DOHH2 (cell line): ENCODE results near the gene PLXNA2.

Experiments
- H3F3A ChIP-seq: fragments of 200-600 bp; sonication (generic), shearing (Covaris generic); 2 replicates; pipeline ENCODE4 v1.6.0; 2016; ENCODE audit warnings: antibody characterized with exemption, mild to moderate bottlenecking; ENCODE audit not compliant: control insufficient read depth, insufficient read depth
- H3K27ac ChIP-seq: fragments of 200-600 bp; sonication (generic); 2 replicates; pipeline ENCODE4 v1.5.1; 2014; ENCODE audit warnings: low read depth, mild to moderate bottlenecking, low read length, moderate library complexity
- H3K27me3 ChIP-seq: fragments of 200-600 bp; sonication (generic); 2 replicates; pipeline ENCODE4 v1.6.1; 2014; ENCODE audit warnings: mild to moderate bottlenecking, low read length, mixed read lengths; ENCODE audit not compliant: control insufficient read depth
- H3K36me3 ChIP-seq: fragments of 200-600 bp; sonication (generic); 2 replicates; pipeline ENCODE4 v1.6.1; 2014; ENCODE audit warnings: mild to moderate bottlenecking, low read length, moderate library complexity, mixed read lengths; ENCODE audit not compliant: control insufficient read depth
- H3K4me1 ChIP-seq: fragments of 200-600 bp; sonication (generic); 2 replicates; pipeline ENCODE4 v1.6.1; 2014; ENCODE audit warnings: mild to moderate bottlenecking, low read length, mixed read lengths; ENCODE audit not compliant: control insufficient read depth
- H3K4me2 ChIP-seq: fragments of 200-600 bp; sonication (generic); 2 replicates; pipeline ENCODE4 v1.6.0; 2014; ENCODE audit warnings: mild to moderate bottlenecking, low read length, moderate library complexity
- H3K4me3 ChIP-seq: fragments of 200-600 bp; sonication (generic); 2 replicates; pipeline ENCODE4 v1.5.1; 2014; ENCODE audit warnings: mild to moderate bottlenecking, low read length, mixed read lengths
- H3K79me2 ChIP-seq: fragments of 200-600 bp; sonication (generic); 2 replicates; pipeline ENCODE4 v1.6.1; 2014; ENCODE audit warnings: mild to moderate bottlenecking, low read length, mixed read lengths; ENCODE audit not compliant: control insufficient read depth
- H3K9me2 ChIP-seq: fragments of 200-600 bp; sonication (generic); replicated peaks from 2 replicates; pipeline ENCODE4 v1.6.1; 2014; ENCODE audit warnings: mild to moderate bottlenecking, low read length, mixed read lengths; ENCODE audit not compliant: control insufficient read depth
- H3K9me3 ChIP-seq: fragments of 200-600 bp; sonication (generic); 2 replicates; pipeline ENCODE4 v1.6.1; 2014; ENCODE audit warnings: antibody characterized with exemption, low read length, mixed read lengths; ENCODE audit not compliant: control insufficient read depth, insufficient read depth
- H4K20me1 ChIP-seq: fragments of 200-600 bp; sonication (generic); 2 replicates; pipeline ENCODE4 v1.6.0; 2014; ENCODE audit warnings: low read depth, mild to moderate bottlenecking, antibody characterized with exemption, low read length, moderate library complexity; ENCODE audit not compliant: control insufficient read depth, insufficient read depth
- CTCF ChIP-seq: fragments of 200-600 bp; sonication (generic); IDR thresholded peaks from one replicate; pipeline ENCODE4 v1.5.1; 2014; ENCODE audit warnings: antibody characterized with exemption, mild to moderate bottlenecking, low read depth, low read length; ENCODE audit not compliant: poor library complexity, severe bottlenecking
- EZH2phosphoT487 ChIP-seq: fragments of 200-600 bp; sonication (generic); IDR thresholded peaks from 2 replicates; pipeline ENCODE4 v1.6.1; 2017; ENCODE audit warnings: borderline replicate concordance, mild to moderate bottlenecking, antibody characterized with exemption, low read length, moderate library complexity, mixed read lengths

Gene PLXNA2

GRCh38 chr1:208010487-208011071 is 233.6 kb downstream of the PLXNA2 start:
- no peak overlapping the region for H3K4me3 ChIP-seq
- TF ChIP-seq EZH2phosphoT487: no peak
- TF ChIP-seq CTCF: no peak
- no peaks in the 10 kb centered on the region for H3K9me3 ChIP-seq
- H3K27me3 ChIP-seq: peaks cover 13% of the 10 kb centered on the region
- H3K4me2 ChIP-seq: no peak overlapping the region
- H3K79me2 ChIP-seq: no peaks in the 10 kb centered on the region
- H3F3A ChIP-seq: no peaks in the 10 kb centered on the region
- H4K20me1 ChIP-seq: no peaks in the 10 kb centered on the region
- no peaks in the 10 kb centered on the region for H3K4me1 ChIP-seq
- no peaks in the 10 kb centered on the region for H3K9me2 ChIP-seq
- no peaks in the 10 kb centered on the region for H3K36me3 ChIP-seq
- no peak overlapping the region for H3K27ac ChIP-seq

GRCh38 chr1:208009706-208010444 is 234.3 kb downstream of the PLXNA2 start:
- H3K4me2 ChIP-seq: no peak overlapping the region
- H3K4me1 ChIP-seq: no peaks in the 10 kb centered on the region
- no peaks in the 10 kb centered on the region for H3F3A ChIP-seq
- no peaks in the 10 kb centered on the region for H3K79me2 ChIP-seq
- no peak overlapping the region for H3K27ac ChIP-seq
- H4K20me1 ChIP-seq: no peaks in the 10 kb centered on the region
- no peaks in the 10 kb centered on the region for H3K9me3 ChIP-seq
- no peak for TF ChIP-seq CTCF
- TF ChIP-seq EZH2phosphoT487: no peak
- H3K4me3 ChIP-seq: no peak overlapping the region
- peaks cover 13% of the 10 kb centered on the region for H3K27me3 ChIP-seq
- H3K36me3 ChIP-seq: no peaks in the 10 kb centered on the region
- no peaks in the 10 kb centered on the region for H3K9me2 ChIP-seq

GRCh38 chr1:208009303-208009702 is 234.9 kb downstream of the PLXNA2 start:
- H3K4me1 ChIP-seq: no peaks in the 10 kb centered on the region
- TF ChIP-seq EZH2phosphoT487 (no peak), CTCF (no peak)
- no peak overlapping the region for H3K4me2 ChIP-seq
- H3K27ac ChIP-seq: no peak overlapping the region
- no peaks in the 10 kb centered on the region for H3K36me3 ChIP-seq
- no peak overlapping the region for H3K4me3 ChIP-seq
- no peaks in the 10 kb centered on the region for H4K20me1 ChIP-seq
- peaks cover 13% of the 10 kb centered on the region for H3K27me3 ChIP-seq
- H3K9me3 ChIP-seq: no peaks in the 10 kb centered on the region
- no peaks in the 10 kb centered on the region for H3K9me2 ChIP-seq
- no peaks in the 10 kb centered on the region for H3F3A ChIP-seq
- H3K79me2 ChIP-seq: no peaks in the 10 kb centered on the region
